Hepatocyte (in vitro differentiated cells): ENCODE data around the gene OLIG2. TPM values are rescaled to one million over a fixed set of nuclear protein-coding genes. Genes with fewer than 3 reads are reported as not detected.

Source experiments
- DNase-seq: peaks from one replicate; pipeline ENCODE4 v3.0.0-alpha.2; 2016; ENCODE audit warnings: low spot score
- H2AFZ ChIP-seq: fragments of 200-600 bp; sonication (generic); 2 replicates; pipeline ENCODE4 v1.6.0; 2016; ENCODE audit warnings: antibody characterized with exemption, mild to moderate bottlenecking
- H3K27ac ChIP-seq: fragments of 200-600 bp; sonication (generic); 2 replicates; pipeline ENCODE4 v1.5.1; 2016; ENCODE audit warnings: mild to moderate bottlenecking
- H3K27me3 ChIP-seq: fragments of 200-600 bp; sonication (generic); 2 replicates; pipeline ENCODE4 v1.6.1; 2016
- H3K36me3 ChIP-seq: fragments of 200-600 bp; sonication (generic); replicated peaks from 2 replicates; pipeline ENCODE4 v1.5.1; 2016; ENCODE audit warnings: low read depth; ENCODE audit not compliant: insufficient read depth
- H3K4me1 ChIP-seq: fragments of 200-600 bp; sonication (generic); 2 replicates; pipeline ENCODE4 v1.5.1; 2016; ENCODE audit warnings: mild to moderate bottlenecking, moderate library complexity; ENCODE audit not compliant: insufficient read depth
- H3K4me2 ChIP-seq: fragments of 200-600 bp; sonication (generic); 2 replicates; pipeline ENCODE4 v1.6.0; 2016
- H3K4me3 ChIP-seq: fragments of 200-600 bp; sonication (generic); 2 replicates; pipeline ENCODE4 v1.5.1; 2016; ENCODE audit warnings: mild to moderate bottlenecking
- H3K79me2 ChIP-seq: fragments of 200-600 bp; sonication (generic); 2 replicates; pipeline ENCODE4 v1.6.0; 2017; ENCODE audit warnings: mild to moderate bottlenecking
- H3K9me2 ChIP-seq: fragments of 200-600 bp; sonication (generic); replicated peaks from 2 replicates; pipeline ENCODE4 v1.6.0; 2017; ENCODE audit warnings: mild to moderate bottlenecking; ENCODE audit not compliant: insufficient read depth
- H3K9me3 ChIP-seq: fragments of 200-600 bp; sonication (generic); 2 replicates; pipeline ENCODE4 v1.5.1; 2016; ENCODE audit warnings: low read depth, mild to moderate bottlenecking
- H4K20me1 ChIP-seq: fragments of 200-600 bp; sonication (generic); 2 replicates; pipeline ENCODE4 v1.6.0; 2016; ENCODE audit warnings: mild to moderate bottlenecking; ENCODE audit not compliant: insufficient read depth, poor library complexity, severe bottlenecking
- CTCF ChIP-seq: fragments of 200-600 bp; sonication (generic); IDR thresholded peaks from 2 replicates; pipeline ENCODE4 v1.5.1; 2016; ENCODE audit warnings: antibody characterized with exemption, mild to moderate bottlenecking; ENCODE audit not compliant: poor library complexity
- EZH2 ChIP-seq: fragments of 200-600 bp; sonication (generic); IDR thresholded peaks from 2 replicates; pipeline ENCODE4 v1.6.1; 2016; ENCODE audit warnings: antibody characterized with exemption, mild to moderate bottlenecking, borderline replicate concordance
- EZH2phosphoT487 ChIP-seq: fragments of 200-600 bp; sonication (generic); IDR thresholded peaks from one replicate; pipeline ENCODE4 v1.6.1; 2018; ENCODE audit warnings: antibody characterized with exemption, mild to moderate bottlenecking, low read depth, moderate library complexity; ENCODE audit not compliant: unreplicated experiment, severe bottlenecking
- WGBS: methylation state at CpG from one replicate; pipeline ENCODE4 v1.1.6; 2016; ENCODE audit warnings: low lambda C conversion rate; ENCODE audit errors: missing lambda C conversion rate; 5-methylcytosine and 5-hydroxymethylcytosine counted together
- polyA plus RNA-seq: library from polyadenylated mRNA; unstranded; fragments of >200 nt; fragmentation: Nextera tagmentation; extraction: Ambion mirVana; gene quantifications from 2 replicates; pipeline ENCODE4 v1.2.1, GENCODE V29; 2016
- total RNA-seq: library from RNA; depleted of rRNA; stranded (reverse); fragments of >200 nt; gene quantifications from 2 replicates; pipeline ENCODE4 v1.2.3, GENCODE V29; 2014

Gene OLIG2
- total and polyA plus RNA-seq, 2 experiments from 2014 or later = not detected

- Histone ChIP-seq H3K4me3 (no peak overlapping the region), H3K4me1 (peaks cover 9% of the 10 kb centered on the region), H3K27me3 (peaks cover 97% of the 10 kb centered on the region), H2AFZ (no peak overlapping the region), H3K4me2 (peak overlapping the region; percentile 59), H3K9me2 (no peaks in the 10 kb centered on the region), H3K9me3 (no peaks in the 10 kb centered on the region), H4K20me1 (no peaks in the 10 kb centered on the region), H3K36me3 (no peaks in the 10 kb centered on the region), H3K79me2 (no peaks in the 10 kb centered on the region), H3K27ac (no peak overlapping the region)
- WGBS = 28% methylated on average over 17 of the region's 17 CpGs
- no peak for TF ChIP-seq CTCF
- peak; percentile 65 for TF ChIP-seq EZH2
- no peak for DNase-seq
Measured at GRCh38 chr21:33022489-33022827, 3.3 kb upstream of the OLIG2 start.

GRCh38 chr21:33022828-33023573 lies 2.7 kb upstream of the OLIG2 start:
- Histone ChIP-seq H3K27ac (no peak overlapping the region), H3K4me2 (peak overlapping the region; percentile 59), H3K4me3 (no peak overlapping the region), H3K4me1 (peaks cover 9% of the 10 kb centered on the region), H3K36me3 (no peaks in the 10 kb centered on the region), H3K27me3 (peaks cover 97% of the 10 kb centered on the region), H3K9me2 (no peaks in the 10 kb centered on the region), H2AFZ (no peak overlapping the region), H3K9me3 (no peaks in the 10 kb centered on the region), H3K79me2 (no peaks in the 10 kb centered on the region), H4K20me1 (no peaks in the 10 kb centered on the region)
- DNase-seq = no peak
- TF ChIP-seq CTCF (no peak), EZH2 (peak; percentile 33)
- WGBS = 3% methylated on average over 43 of the region's 52 CpGs

GRCh38 chr21:33023574-33024200 lies 2.0 kb upstream of the OLIG2 start:
- H3K36me3 ChIP-seq = no peaks in the 10 kb centered on the region
- H3K9me3 ChIP-seq = no peaks in the 10 kb centered on the region
- H4K20me1 ChIP-seq = no peaks in the 10 kb centered on the region
- peaks cover 97% of the 10 kb centered on the region for H3K27me3 ChIP-seq
- H3K4me3 ChIP-seq = no peak overlapping the region
- TF ChIP-seq CTCF (no peak), EZH2phosphoT487 (peak; percentile 44), EZH2 (peak; percentile 14)
- DNase-seq = no peak
- H3K9me2 ChIP-seq = no peaks in the 10 kb centered on the region
- H3K4me1 ChIP-seq = peaks cover 9% of the 10 kb centered on the region
- WGBS = 6% methylated on average over 49 of the region's 49 CpGs
- no peak overlapping the region for H3K27ac ChIP-seq
- no peak overlapping the region for H2AFZ ChIP-seq
- peak overlapping the region; percentile 59 for H3K4me2 ChIP-seq
- no peaks in the 10 kb centered on the region for H3K79me2 ChIP-seq
